Measurements from ENCODE around the gene PPAT.
"Not testable (repeated sequence)": the region's sequence is repeated elsewhere in the genome, so short reads cannot be mapped to it uniquely, and the experiment has no call there.

PPAT gene

GRCh38 chr4:56387023-56388001 is 48.1 kb downstream of the PPAT start, which contains the start of gene AASDH:
AASDH (minus strand) TSS chr4:56387491; CDS start chr4:56384299, 3,192 bp downstream.
- peak within 1 kb of the TSS; percentile 96 for H3K4me3 Mint-ChIP-seq
- no peaks in the 10 kb centered on the region for H3K27me3 Mint-ChIP-seq
- peaks cover 3% of the 10 kb centered on the region for H3K36me3 Mint-ChIP-seq
- ATAC-seq (ENCODE audit: low read depth) (peak; percentile 86), DNase-seq (ENCODE audit: low spot score in 2 of 2) (peak; percentile 94 to 99)
- no peaks in the 10 kb centered on the region for H3K9me3 Mint-ChIP-seq
- peak within 1 kb of the TSS; percentile 98 for H3K27ac Mint-ChIP-seq
- peaks cover 24% of the 10 kb centered on the region for H3K4me1 Mint-ChIP-seq

- Mint-ChIP-seq H3K9me3 (no peaks in the 10 kb centered on the region), H3K36me3 (no peaks in the 10 kb centered on the region), H3K4me1 (peaks cover 24% of the 10 kb centered on the region), H3K27me3 (no peaks in the 10 kb centered on the region), H3K4me3 (peak overlapping the region; percentile 96), H3K27ac (no peak overlapping the region)
- DNase-seq (ENCODE audit: low spot score in 2 of 2) (no peak), ATAC-seq (ENCODE audit: low read depth) (no peak)
Observed at GRCh38 chr4:56386091-56386490, 49.3 kb downstream of the PPAT start.

- no peak for DNase-seq (ENCODE audit: low spot score in 2 of 2)
- Mint-ChIP-seq H3K36me3 (peaks cover 21% of the 10 kb centered on the region), H3K9me3 (no peaks in the 10 kb centered on the region), H3K27ac (no peak overlapping the region), H3K27me3 (no peaks in the 10 kb centered on the region), H3K4me1 (peaks cover 2% of the 10 kb centered on the region), H3K4me3 (no peak overlapping the region)
- ATAC-seq (ENCODE audit: low read depth): no peak
Observed at GRCh38 chr4:56375458-56375857, 60.0 kb downstream of the PPAT start.

- peaks cover under 1% of the 10 kb centered on the region for H3K4me1 Mint-ChIP-seq
- H3K36me3 Mint-ChIP-seq: peaks cover 23% of the 10 kb centered on the region
- H3K9me3 Mint-ChIP-seq: no peaks in the 10 kb centered on the region
- H3K27me3 Mint-ChIP-seq: no peaks in the 10 kb centered on the region
- H3K4me3 Mint-ChIP-seq: no peak overlapping the region
- DNase-seq (ENCODE audit: low spot score in 2 of 2): no peak
- H3K27ac Mint-ChIP-seq: no peak overlapping the region
- no peak for ATAC-seq (ENCODE audit: low read depth)
Observed at GRCh38 chr4:56374956-56375355, 60.5 kb downstream of the PPAT start.

- Mint-ChIP-seq H3K4me1 (no peaks in the 10 kb centered on the region), H3K27me3 (no peaks in the 10 kb centered on the region), H3K9me3 (no peaks in the 10 kb centered on the region), H3K4me3 (no peak overlapping the region), H3K27ac (no peak overlapping the region), H3K36me3 (peaks cover 28% of the 10 kb centered on the region)
- DNase-seq (ENCODE audit: low spot score in 2 of 2): no peak
- ATAC-seq (ENCODE audit: low read depth): no peak
Observed at GRCh38 chr4:56372774-56373173, 62.6 kb downstream of the PPAT start.

- peak overlapping the region; percentile 26 for H3K27ac Mint-ChIP-seq
- H3K4me3 Mint-ChIP-seq: no peak overlapping the region
- H3K9me3 Mint-ChIP-seq: no peaks in the 10 kb centered on the region
- H3K36me3 Mint-ChIP-seq: peaks cover 25% of the 10 kb centered on the region
- no peak for ATAC-seq (ENCODE audit: low read depth)
- DNase-seq (ENCODE audit: low spot score in 2 of 2): no peak
- H3K27me3 Mint-ChIP-seq: no peaks in the 10 kb centered on the region
- H3K4me1 Mint-ChIP-seq: no peaks in the 10 kb centered on the region
Observed at GRCh38 chr4:56371426-56372220, 63.8 kb downstream of the PPAT start.

GRCh38 chr4:56370377-56370776 is 65.0 kb downstream of the PPAT start:
- Mint-ChIP-seq H3K4me1 (no peaks in the 10 kb centered on the region), H3K36me3 (peaks cover 25% of the 10 kb centered on the region), H3K27me3 (no peaks in the 10 kb centered on the region)

GRCh38 chr4:56362981-56363380 is 72.4 kb downstream of the PPAT start:
- peaks cover 20% of the 10 kb centered on the region for H3K36me3 Mint-ChIP-seq
- H3K4me1 Mint-ChIP-seq; DNase-seq (ENCODE audit: low spot score in 2 of 2); H3K9me3 Mint-ChIP-seq; ATAC-seq (ENCODE audit: low read depth); H3K27me3 Mint-ChIP-seq; H3K4me3 Mint-ChIP-seq; H3K27ac Mint-ChIP-seq: not testable (repeated sequence)

More at GRCh38 chr4:56370377-56370776, 65.0 kb downstream of the PPAT start:
- Mint-ChIP-seq H3K9me3 (no peaks in the 10 kb centered on the region), H3K27ac (no peak overlapping the region), H3K4me3 (no peak overlapping the region)
- no peak for ATAC-seq (ENCODE audit: low read depth)
- no peak for DNase-seq (ENCODE audit: low spot score in 2 of 2)

GRCh38 chr4:56360071-56360470 is 75.3 kb downstream of the PPAT start:
- H3K36me3 Mint-ChIP-seq: peaks cover 17% of the 10 kb centered on the region
- H3K4me1 Mint-ChIP-seq: no peaks in the 10 kb centered on the region
- H3K27ac Mint-ChIP-seq: no peak overlapping the region
- ATAC-seq (ENCODE audit: low read depth) (no peak), DNase-seq (ENCODE audit: low spot score in 2 of 2) (no peak)
- no peak overlapping the region for H3K4me3 Mint-ChIP-seq
- H3K27me3 Mint-ChIP-seq: no peaks in the 10 kb centered on the region
- H3K9me3 Mint-ChIP-seq: no peaks in the 10 kb centered on the region

- Mint-ChIP-seq H3K36me3 (peaks cover 11% of the 10 kb centered on the region), H3K4me1 (no peaks in the 10 kb centered on the region), H3K27me3 (no peaks in the 10 kb centered on the region), H3K27ac (no peak overlapping the region), H3K9me3 (no peaks in the 10 kb centered on the region), H3K4me3 (no peak overlapping the region)
- no peak for ATAC-seq (ENCODE audit: low read depth)
- no peak for DNase-seq (ENCODE audit: low spot score in 2 of 2)
Observed at GRCh38 chr4:56356650-56357049, 78.8 kb downstream of the PPAT start.

GRCh38 chr4:56348576-56348975 is 86.8 kb downstream of the PPAT start:
- Mint-ChIP-seq H3K27me3 (no peaks in the 10 kb centered on the region), H3K36me3 (peaks cover 21% of the 10 kb centered on the region), H3K4me1 (no peaks in the 10 kb centered on the region), H3K4me3 (no peak overlapping the region), H3K27ac (no peak overlapping the region), H3K9me3 (no peaks in the 10 kb centered on the region)
- ATAC-seq (ENCODE audit: low read depth): no peak
- DNase-seq (ENCODE audit: low spot score in 2 of 2): no peak

- H3K9me3 Mint-ChIP-seq: peaks cover under 1% of the 10 kb centered on the region
- no peak overlapping the region for H3K27ac Mint-ChIP-seq
- H3K36me3 Mint-ChIP-seq: peaks cover 23% of the 10 kb centered on the region
- ATAC-seq (ENCODE audit: low read depth) (no peak), DNase-seq (ENCODE audit: low spot score in 2 of 2) (no peak)
- peaks cover 6% of the 10 kb centered on the region for H3K4me1 Mint-ChIP-seq
- no peak overlapping the region for H3K4me3 Mint-ChIP-seq
- H3K27me3 Mint-ChIP-seq: no peaks in the 10 kb centered on the region
Observed at GRCh38 chr4:56345458-56345857, 90.0 kb downstream of the PPAT start.

Data from memory B cell (primary cell).